Activated CD4-positive, CD25-positive, alpha-beta regulatory T cell treated with anti-CD3 and anti-CD28 coated beads, Interleukin-2, amount 50 U/mL, for 72 hours (primary cell): ENCODE results near the gene CHRNA5.
A peak's percentile ranks its signal among the peaks of the same experiment; 100 is the strongest.
"Not testable (repeated sequence)": the region's sequence is repeated elsewhere in the genome, so short reads cannot be mapped to it uniquely, and the experiment has no call there.

Source experiments
- DNase-seq: peaks from one replicate; pipeline ENCODE4 v3.0.0; 2021

The CHRNA5 gene

DNA sequence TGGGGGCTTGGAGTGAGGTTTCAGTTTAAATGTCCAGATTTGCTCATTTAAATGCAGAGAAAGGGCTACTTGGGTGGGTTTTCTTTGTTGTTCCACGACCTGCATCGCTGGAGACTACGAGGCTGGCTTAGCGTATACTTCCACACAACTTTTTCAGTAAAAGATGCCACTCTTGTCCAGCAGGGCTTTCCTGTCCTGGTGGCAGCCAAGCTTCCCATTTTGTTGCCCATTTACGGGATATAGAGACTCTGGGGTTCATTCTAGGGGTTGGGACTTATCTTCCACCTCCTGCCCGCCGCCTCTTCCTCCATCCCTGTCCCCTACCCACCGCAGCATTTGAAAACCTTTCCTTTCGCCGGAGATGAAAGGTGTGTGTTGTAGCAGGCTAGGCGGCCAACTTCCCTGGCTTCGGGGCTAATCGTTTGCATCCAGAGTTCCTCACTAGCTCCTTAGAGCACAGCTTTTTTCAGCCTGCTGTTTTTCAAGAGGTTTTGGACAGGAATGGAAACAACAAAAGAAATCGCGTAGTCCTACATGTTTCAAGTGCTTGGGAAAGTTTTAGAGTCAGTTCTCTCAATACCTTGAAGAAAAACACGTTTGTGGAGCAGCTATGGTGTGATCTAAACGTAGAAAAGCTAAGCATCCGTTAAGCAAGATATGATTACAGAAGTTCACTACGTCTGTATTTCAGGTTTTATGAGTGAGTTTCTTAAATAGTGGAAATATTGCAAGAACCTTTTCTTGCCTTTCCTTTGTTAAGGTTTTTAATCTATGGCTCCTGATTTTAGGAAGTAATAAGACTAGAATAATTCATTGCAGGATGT lies 843 bp downstream of the CHRNA5 start:
- no peak for DNase-seq

DNA sequence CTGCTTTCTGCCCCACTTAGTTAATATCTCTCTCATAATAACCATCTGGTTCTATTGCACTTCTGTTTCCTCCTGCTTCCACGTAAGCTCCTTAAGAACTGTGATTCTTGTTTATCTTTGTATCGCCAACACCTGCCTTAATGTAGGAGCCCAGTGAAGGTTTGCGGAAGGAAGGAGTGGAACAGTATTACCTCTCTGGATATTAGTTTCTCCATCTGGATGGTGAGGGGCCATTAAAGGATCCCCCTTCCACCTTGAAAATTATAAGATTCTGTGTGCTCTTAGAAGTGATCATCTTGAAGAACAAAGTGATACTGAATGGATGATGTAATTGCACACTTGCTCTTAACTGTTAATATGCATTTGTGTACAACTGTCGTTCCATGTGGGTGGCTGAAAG lies 2.2 kb downstream of the CHRNA5 start:
- no peak for DNase-seq

GRCh38 chr15:78570710-78571109 lies 5.4 kb downstream of the CHRNA5 start:
- DNase-seq: no peak

GRCh38 chr15:78571382-78571781 lies 6.1 kb downstream of the CHRNA5 start:
- no peak for DNase-seq

- DNase-seq: no peak
These were observed 8.1 kb downstream of the CHRNA5 start for GRCh38 chr15:78573416-78573815.

DNA sequence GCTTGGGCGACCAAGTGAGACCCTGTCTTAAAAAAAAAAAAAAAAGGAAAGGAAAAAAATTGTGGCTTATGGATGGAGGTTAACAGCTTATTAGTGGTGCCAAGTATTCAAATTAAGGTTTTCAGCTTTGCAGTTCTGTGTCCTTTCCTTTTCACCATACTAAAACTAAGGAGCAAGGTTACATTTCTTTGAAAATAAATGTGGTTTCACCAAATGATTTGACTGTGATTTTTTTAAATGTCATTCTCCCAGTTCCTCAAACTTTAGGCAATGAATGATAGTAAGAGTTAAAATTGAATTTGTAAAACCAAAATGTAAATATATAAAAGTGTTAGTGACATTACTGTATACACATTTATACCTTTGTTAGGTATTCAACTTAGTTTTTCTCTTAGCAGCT lies 9.6 kb downstream of the CHRNA5 start:
- DNase-seq: no peak

DNA sequence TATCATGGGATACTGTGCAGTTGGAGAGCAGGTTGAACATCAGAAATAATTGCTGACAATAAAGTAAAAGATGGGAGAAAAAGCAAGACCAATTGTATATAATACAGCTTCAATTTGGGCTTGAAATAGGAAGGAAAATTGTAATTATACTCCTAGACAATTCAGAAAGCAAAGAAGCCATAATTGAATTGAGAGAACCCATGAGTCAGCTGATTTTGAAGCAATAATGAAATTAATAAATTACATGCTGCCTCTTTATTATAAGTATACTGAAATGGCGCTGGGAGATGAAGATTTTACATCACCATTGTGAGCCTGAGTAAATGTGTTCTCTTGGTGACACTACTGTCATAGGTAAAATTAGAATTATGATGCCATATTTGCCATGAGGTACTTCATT lies 32.3 kb downstream of the CHRNA5 start:
- no peak for DNase-seq

DNA sequence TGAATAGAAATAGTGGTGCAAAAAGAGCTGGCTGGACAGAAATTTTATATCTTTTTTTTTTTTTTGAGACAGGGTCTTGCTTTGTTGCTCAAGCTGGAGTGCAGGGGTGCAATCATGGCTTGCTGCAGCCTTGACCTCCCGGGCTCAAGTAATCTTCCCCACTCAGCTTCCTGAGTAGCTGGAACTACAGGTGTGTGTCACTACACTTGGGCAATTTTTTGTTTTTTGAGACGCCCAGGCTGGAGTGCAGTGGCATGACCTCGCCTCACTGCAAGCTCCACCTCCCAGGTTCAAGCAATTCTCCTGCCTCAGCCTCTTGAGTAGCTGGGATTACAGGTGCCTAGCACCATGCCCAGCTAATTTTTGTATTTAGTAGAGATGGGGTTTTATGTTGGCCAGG lies 33.0 kb downstream of the CHRNA5 start:
- DNase-seq: no peak

GRCh38 chr15:78599189-78599588 lies 33.9 kb downstream of the CHRNA5 start:
- DNase-seq: no peak

DNA sequence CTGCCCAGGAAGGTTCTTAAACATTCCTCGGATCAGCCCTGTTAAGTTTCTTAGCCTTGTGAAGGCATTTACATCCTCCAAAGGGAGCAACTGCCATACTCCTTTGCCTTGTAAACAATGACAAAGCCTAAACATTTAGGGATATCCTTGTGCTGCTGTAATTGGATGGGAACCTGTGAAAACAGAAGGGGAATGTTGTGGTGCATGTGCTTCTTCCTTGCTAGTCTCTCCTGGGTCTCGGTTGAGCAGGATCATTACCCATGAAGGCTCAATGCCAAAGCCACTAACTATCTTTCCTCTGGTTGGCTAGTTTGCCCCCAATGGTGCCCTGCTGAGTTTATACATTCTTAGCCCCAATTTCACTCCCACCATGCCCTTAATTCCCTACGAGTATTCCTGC lies 38.1 kb downstream of the CHRNA5 start:
- DNase-seq: no peak

- DNase-seq: no peak
These were observed 39.1 kb downstream of the CHRNA5 start for GRCh38 chr15:78604420-78604819.

DNA sequence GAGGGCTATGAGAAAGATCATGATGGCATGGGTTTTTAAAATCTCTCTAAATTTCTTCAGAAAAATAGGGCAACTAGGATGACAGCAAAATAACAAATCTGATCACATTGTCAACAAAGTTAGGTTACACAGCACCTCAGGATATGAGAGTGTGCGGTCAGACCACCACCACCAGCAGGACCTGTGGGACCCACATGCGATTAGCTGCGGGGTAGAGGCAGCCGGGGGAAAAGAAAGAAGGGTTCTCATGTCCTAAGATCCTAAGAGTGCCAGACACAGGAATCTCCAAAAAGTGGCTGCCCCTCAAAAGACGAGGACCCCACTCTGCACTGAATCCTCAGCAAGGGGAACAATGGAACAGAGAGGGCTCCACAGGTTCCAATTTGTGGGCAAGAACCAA lies 39.9 kb downstream of the CHRNA5 start:
- DNase-seq: no peak

DNA sequence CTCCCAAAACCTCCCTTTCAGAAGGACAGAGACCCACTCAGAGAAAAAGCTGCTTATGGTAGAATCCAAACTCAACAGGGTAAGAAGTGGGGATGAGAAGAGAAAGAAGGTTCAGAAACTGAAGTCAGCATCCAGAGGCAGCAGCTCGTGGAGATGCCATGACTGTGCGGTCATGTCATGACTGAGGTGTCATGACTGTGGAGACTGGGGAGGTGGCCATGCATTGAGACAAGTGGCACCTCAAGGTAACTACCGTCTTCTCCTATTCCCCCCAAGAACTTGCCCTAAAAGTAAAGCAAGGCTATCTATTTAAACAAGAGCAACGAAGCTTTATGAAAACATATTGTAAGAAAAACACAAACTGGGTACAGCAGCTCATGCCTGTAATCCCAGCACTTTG lies 40.4 kb downstream of the CHRNA5 start:
- DNase-seq: no peak

DNA sequence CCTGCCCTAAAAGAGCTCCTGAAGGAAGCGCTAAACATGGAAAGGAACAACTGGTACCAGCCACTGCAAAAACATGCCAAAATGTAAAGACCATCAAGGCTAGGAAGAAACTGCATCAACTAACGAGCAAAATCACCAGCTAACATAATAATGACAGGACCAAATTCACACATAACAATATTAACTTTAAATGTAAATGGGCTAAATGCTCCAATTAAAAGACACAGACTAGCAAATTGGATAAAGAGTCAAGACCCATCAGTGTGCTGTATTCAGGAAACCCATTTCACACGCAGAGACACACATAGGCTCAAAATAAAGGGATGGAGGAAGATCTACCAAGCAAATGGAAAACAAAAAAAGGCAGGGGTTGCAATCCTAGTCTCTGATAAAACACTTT lies 44.2 kb downstream of the CHRNA5 start:
- DNase-seq: not testable (repeated sequence)

GRCh38 chr15:78614021-78614420 lies 48.7 kb downstream of the CHRNA5 start:
- DNase-seq: no peak

DNA sequence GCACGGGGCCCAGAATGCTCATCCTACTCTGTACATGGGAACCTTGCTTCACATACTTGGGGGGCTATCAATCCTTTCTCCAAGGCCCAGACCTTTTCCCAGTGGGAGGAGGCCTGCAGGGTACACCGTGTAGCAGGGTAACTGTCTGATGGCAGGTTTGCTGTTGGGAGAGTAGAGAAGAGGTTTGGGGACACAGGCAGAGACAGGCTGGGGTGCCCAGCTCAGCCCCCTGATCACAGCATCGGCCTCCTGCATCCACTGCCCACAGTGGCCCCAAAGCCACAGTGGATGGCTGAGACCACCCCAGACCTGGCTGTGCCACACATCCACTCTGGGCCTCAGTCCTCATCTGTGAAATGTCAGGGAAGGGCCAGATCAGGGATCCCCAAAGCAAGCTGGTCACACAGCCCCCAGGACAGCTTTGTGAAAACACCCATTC lies 49.9 kb downstream of the CHRNA5 start:
- DNase-seq: no peak

GRCh38 chr15:78616506-78616905 lies 51.2 kb downstream of the CHRNA5 start:
- DNase-seq: no peak

- no peak for DNase-seq
These were observed 51.8 kb downstream of the CHRNA5 start for GRCh38 chr15:78617076-78617475.

GRCh38 chr15:78617516-78617915 lies 52.2 kb downstream of the CHRNA5 start:
- DNase-seq: no peak

DNA sequence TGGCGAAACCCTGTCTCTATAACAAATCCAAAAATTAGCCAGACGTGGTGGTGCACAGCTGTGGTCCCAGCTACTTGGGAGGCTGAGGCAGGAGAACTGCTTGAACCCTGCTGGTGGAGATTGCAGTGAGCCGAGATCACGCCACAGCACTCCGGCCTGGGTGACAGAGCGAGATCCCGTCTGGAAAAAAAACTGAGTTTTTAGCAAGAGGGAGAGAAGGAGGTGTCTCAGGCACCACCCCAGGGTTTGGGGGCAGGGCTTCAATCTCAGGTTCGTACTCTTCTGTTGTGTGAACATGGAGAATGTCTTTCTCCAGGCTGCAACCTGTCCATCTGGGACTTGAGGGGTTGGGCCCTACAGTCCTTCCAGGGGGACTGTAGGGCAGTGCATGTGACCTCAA lies 52.7 kb downstream of the CHRNA5 start:
- no peak for DNase-seq

GRCh38 chr15:78618490-78618934 lies 53.2 kb downstream of the CHRNA5 start:
- DNase-seq: peak; percentile 84

GRCh38 chr15:78619022-78619950 lies 54.0 kb downstream of the CHRNA5 start:
- no peak for DNase-seq

DNA sequence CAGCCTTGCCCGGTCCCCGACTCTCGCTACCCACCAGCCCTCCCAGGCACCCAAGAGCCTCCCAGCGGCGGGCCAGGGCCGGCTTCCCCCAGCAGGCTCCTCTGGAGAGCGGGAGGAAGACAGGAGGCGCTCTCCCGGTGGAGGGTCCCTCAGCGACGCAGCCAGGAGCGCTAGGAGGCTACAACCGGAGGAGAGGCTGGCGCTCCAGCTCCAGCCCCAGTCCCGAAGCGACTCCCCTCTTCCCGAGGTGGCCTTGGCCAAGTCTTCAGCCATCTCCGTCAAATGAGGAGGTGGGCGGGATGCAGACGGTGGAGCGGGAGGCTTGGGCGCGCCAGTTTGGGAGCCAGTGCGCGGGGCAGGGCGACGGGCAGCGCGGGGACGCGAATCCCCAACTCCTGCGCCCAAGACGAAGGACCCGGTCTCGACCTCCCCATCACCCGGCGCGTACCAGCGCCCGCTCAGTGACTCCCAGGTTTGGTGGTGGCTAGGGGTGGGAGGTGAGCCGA lies 54.8 kb downstream of the CHRNA5 start:
- no peak for DNase-seq
